Measurements from ENCODE around the gene MAPKAP1.

Gene MAPKAP1

GRCh38 chr9:125442452-125442851 is 264.6 kb downstream of the MAPKAP1 start:
- DNase-seq = no peak

GRCh38 chr9:125440411-125440810 is 266.6 kb downstream of the MAPKAP1 start:
- DNase-seq = no peak

GRCh38 chr9:125439434-125440272 is 267.4 kb downstream of the MAPKAP1 start:
- DNase-seq = no peak

GRCh38 chr9:125438506-125439433 is 268.2 kb downstream of the MAPKAP1 start:
- no peak for DNase-seq

- no peak for DNase-seq
These were observed 269.2 kb downstream of the MAPKAP1 start for GRCh38 chr9:125437771-125438221.

- no peak for DNase-seq
These were observed 270.2 kb downstream of the MAPKAP1 start for GRCh38 chr9:125436613-125437443.

GRCh38 chr9:125435776-125436612 is 271.0 kb downstream of the MAPKAP1 start:
- DNase-seq = no peak

- DNase-seq = no peak
These were observed 271.8 kb downstream of the MAPKAP1 start for GRCh38 chr9:125434986-125435775.

- no peak for DNase-seq
These were observed 273.5 kb downstream of the MAPKAP1 start for GRCh38 chr9:125433461-125434011.

- DNase-seq = no peak
These were observed 274.2 kb downstream of the MAPKAP1 start for GRCh38 chr9:125432715-125433385.

- no peak for DNase-seq
These were observed 275.2 kb downstream of the MAPKAP1 start for GRCh38 chr9:125431741-125432271.

GRCh38 chr9:125431012-125431305 is 276.0 kb downstream of the MAPKAP1 start:
- DNase-seq = no peak

GRCh38 chr9:125430161-125431011 is 276.6 kb downstream of the MAPKAP1 start:
- DNase-seq = no peak

- DNase-seq = no peak
These were observed 277.4 kb downstream of the MAPKAP1 start for GRCh38 chr9:125429476-125430160.

- no peak for DNase-seq
These were observed 278.0 kb downstream of the MAPKAP1 start for GRCh38 chr9:125428902-125429467.

- DNase-seq = no peak
These were observed 278.7 kb downstream of the MAPKAP1 start for GRCh38 chr9:125428060-125428901.

- DNase-seq = no peak
These were observed 279.5 kb downstream of the MAPKAP1 start for GRCh38 chr9:125427556-125427955.

Data from NCI-H2081 treated with DMSO at 0.1 percent for 48 hours (cell line).